Lower lobe of right lung (tissue), 2 donors: ENCODE data around the gene TPI1. TPM values are rescaled to one million over a fixed set of nuclear protein-coding genes. Genes with fewer than 3 reads are reported as not detected.
A peak's percentile ranks its signal among the peaks of the same experiment; 100 is the strongest.

Experiments
- ATAC-seq, 2 donors: fragments of 200-7000 bp; cut with Tn5 transposase; one replicate each; pipeline ENCODE4 v1.9.1; 2020 to 2022; ENCODE audit warnings: mild to moderate bottlenecking in 2 of 2, moderate library complexity in 2 of 2
- DNase-seq: peaks from one replicate; pipeline ENCODE4 v3.0.0-alpha.2; 2020
- H3K27ac ChIP-seq: fragments of 200-600 bp; one replicate; pipeline ENCODE4 v1.8.0; 2022
- H3K27me3 ChIP-seq: fragments of 200-600 bp; one replicate; pipeline ENCODE4 v1.8.0; 2022; ENCODE audit warnings: low read depth
- H3K36me3 ChIP-seq: fragments of 200-600 bp; one replicate; pipeline ENCODE4 v1.8.0; 2022; ENCODE audit warnings: mild to moderate bottlenecking
- H3K4me1 ChIP-seq: fragments of 200-600 bp; one replicate; pipeline ENCODE4 v1.8.0; 2022
- H3K4me3 ChIP-seq: fragments of 200-600 bp; one replicate; pipeline ENCODE4 v1.8.0; 2022; ENCODE audit warnings: mild to moderate bottlenecking
- H3K9me3 ChIP-seq: fragments of 200-600 bp; one replicate; pipeline ENCODE4 v1.8.0; 2022
- CTCF ChIP-seq: fragments of 200-600 bp; IDR thresholded peaks from one replicate; pipeline ENCODE4 v1.8.0; 2022; ENCODE audit warnings: antibody characterized with exemption, mild to moderate bottlenecking
- intact Hi-C: fragments of 100-400 bp; cut with DNase I; formaldehyde crosslinking; loops from one replicate; pipeline ENCODE4 v1.11.0; 2022
- long read RNA-seq: library from polyadenylated mRNA; unstranded; transcript quantifications from one replicate; pipeline ENCODE4 v2.0.0, GENCODE V29; 2021
- total RNA-seq: library from RNA; stranded (reverse); fragmentation: NEBNext Ultra II Directional; extraction: Animal tissue kit (Norgen Biotek cat#: 25700); gene quantifications from one replicate; pipeline ENCODE4 v1.2.1, GENCODE V29; 2021
- donor health status: DM: no; HTN: yes; CAD: no; lungs with severe emphysema.

Gene TPI1
- total RNA-seq: 278 TPM
- long read RNA-seq, transcript TPI1-201 (7 exons, 1,763 nt): major isoform, 510 of 564 reads
- long read RNA-seq, partial matches to known transcripts: 27 of 564 reads
- long read RNA-seq, other reads (novel, unspliced or antisense): 25 of 564 reads

GRCh38 chr12:6867413-6868210 lies at the start of gene TPI1:
Gene TPI1 (plus strand): TSS chr12:6867531. CDS start chr12:6867567, 36 bp downstream.
- ATAC-seq (peak; percentile 91 to 92), DNase-seq (peak; percentile 76)
- H3K36me3 ChIP-seq: peaks cover 63% of the 10 kb centered on the region
- intact Hi-C loops: no loop called here
- TF ChIP-seq CTCF: peak; percentile 7
- peak within 1 kb of the TSS; percentile 98 for H3K4me3 ChIP-seq
- H3K27ac ChIP-seq: peak within 1 kb of the TSS; percentile 98
- no peaks in the 10 kb centered on the region for H3K27me3 ChIP-seq
- peaks cover 47% of the 10 kb centered on the region for H3K4me1 ChIP-seq
- H3K9me3 ChIP-seq: no peaks in the 10 kb centered on the region

- no peak overlapping the region for H3K4me3 ChIP-seq
- H3K9me3 ChIP-seq: no peaks in the 10 kb centered on the region
- peaks cover 19% of the 10 kb centered on the region for H3K36me3 ChIP-seq
- no peak overlapping the region for H3K27ac ChIP-seq
- ATAC-seq (no peak), DNase-seq (no peak)
- H3K4me1 ChIP-seq: peaks cover 8% of the 10 kb centered on the region
- TF ChIP-seq CTCF: no peak
- intact Hi-C loops: no loop called here
- H3K27me3 ChIP-seq: peaks cover 10% of the 10 kb centered on the region
These were observed 49.6 kb upstream of the TPI1 start for GRCh38 chr12:6817662-6818157.

- Histone ChIP-seq H3K4me3 (no peak overlapping the region), H3K27me3 (peaks cover 12% of the 10 kb centered on the region), H3K9me3 (no peaks in the 10 kb centered on the region), H3K27ac (no peak overlapping the region), H3K36me3 (peaks cover 19% of the 10 kb centered on the region), H3K4me1 (peaks cover 8% of the 10 kb centered on the region)
- TF ChIP-seq CTCF: no peak
- no peak for DNase-seq
- ATAC-seq: no peak
- intact Hi-C loops: no loop called here
These were observed 49.1 kb upstream of the TPI1 start for GRCh38 chr12:6818222-6818621.

- DNase-seq (no peak), ATAC-seq (no peak)
- no peak for TF ChIP-seq CTCF
- no peaks in the 10 kb centered on the region for H3K9me3 ChIP-seq
- intact Hi-C loops: no loop called here
- H3K27ac ChIP-seq: no peak overlapping the region
- H3K27me3 ChIP-seq: peaks cover 12% of the 10 kb centered on the region
- H3K36me3 ChIP-seq: peaks cover 19% of the 10 kb centered on the region
- no peak overlapping the region for H3K4me3 ChIP-seq
- H3K4me1 ChIP-seq: peaks cover 8% of the 10 kb centered on the region
These were observed 48.7 kb upstream of the TPI1 start for GRCh38 chr12:6818645-6819044.

GRCh38 chr12:6819106-6820030 lies 48.0 kb upstream of the TPI1 start:
- intact Hi-C loops: no loop called here

More at GRCh38 chr12:6819106-6820030, 48.0 kb upstream of the TPI1 start:
- Histone ChIP-seq H3K27me3 (peaks cover 15% of the 10 kb centered on the region), H3K36me3 (peaks cover 19% of the 10 kb centered on the region), H3K4me1 (peaks cover 8% of the 10 kb centered on the region), H3K4me3 (no peak overlapping the region), H3K27ac (no peak overlapping the region), H3K9me3 (no peaks in the 10 kb centered on the region)
- ATAC-seq (no peak), DNase-seq (no peak)
- TF ChIP-seq CTCF: no peak
